Measurements from ENCODE around the gene SENP6.

DNA sequence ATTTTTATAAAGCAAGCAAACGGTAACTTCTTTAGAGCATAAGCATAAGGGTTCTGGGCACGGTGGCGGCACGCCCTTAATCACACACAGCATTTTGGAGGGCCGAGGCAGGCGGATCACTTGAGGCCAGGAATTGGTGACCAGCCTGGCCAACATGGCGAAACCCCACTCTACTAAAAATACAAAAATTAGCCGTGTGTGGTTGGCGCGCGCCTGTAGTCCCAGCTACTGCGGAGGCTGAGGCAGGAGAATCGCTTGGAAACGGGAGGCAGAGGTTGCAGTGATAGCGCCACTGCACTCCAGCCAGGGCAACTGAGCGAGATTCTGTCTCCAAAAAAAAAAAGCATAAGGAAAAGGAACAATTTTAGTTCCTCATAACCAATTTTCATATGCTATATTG, 2.6 kb downstream of the SENP6 start:
- no peak for TF ChIP-seq EZH2 (IDR thresholded peaks at IDR 0.05; ENCODE audit: borderline replicate concordance, insufficient read depth, low read length, poor library complexity, severe bottlenecking)
- no peak for TF ChIP-seq POLR2AphosphoS5 (IDR thresholded peaks at IDR 0.05)
- TF ChIP-seq CTCF (IDR thresholded peaks at IDR 0.05; ENCODE audit: poor library complexity, severe bottlenecking) = no peak
- no peak for TF ChIP-seq MXI1 (conservative IDR thresholded peaks at IDR 0.05; ENCODE audit: poor library complexity, severe bottlenecking)
- TF ChIP-seq EP300 (conservative IDR thresholded peaks at IDR 0.05; ENCODE audit: poor library complexity, severe bottlenecking) = no peak
- TF ChIP-seq, protein P1, sequence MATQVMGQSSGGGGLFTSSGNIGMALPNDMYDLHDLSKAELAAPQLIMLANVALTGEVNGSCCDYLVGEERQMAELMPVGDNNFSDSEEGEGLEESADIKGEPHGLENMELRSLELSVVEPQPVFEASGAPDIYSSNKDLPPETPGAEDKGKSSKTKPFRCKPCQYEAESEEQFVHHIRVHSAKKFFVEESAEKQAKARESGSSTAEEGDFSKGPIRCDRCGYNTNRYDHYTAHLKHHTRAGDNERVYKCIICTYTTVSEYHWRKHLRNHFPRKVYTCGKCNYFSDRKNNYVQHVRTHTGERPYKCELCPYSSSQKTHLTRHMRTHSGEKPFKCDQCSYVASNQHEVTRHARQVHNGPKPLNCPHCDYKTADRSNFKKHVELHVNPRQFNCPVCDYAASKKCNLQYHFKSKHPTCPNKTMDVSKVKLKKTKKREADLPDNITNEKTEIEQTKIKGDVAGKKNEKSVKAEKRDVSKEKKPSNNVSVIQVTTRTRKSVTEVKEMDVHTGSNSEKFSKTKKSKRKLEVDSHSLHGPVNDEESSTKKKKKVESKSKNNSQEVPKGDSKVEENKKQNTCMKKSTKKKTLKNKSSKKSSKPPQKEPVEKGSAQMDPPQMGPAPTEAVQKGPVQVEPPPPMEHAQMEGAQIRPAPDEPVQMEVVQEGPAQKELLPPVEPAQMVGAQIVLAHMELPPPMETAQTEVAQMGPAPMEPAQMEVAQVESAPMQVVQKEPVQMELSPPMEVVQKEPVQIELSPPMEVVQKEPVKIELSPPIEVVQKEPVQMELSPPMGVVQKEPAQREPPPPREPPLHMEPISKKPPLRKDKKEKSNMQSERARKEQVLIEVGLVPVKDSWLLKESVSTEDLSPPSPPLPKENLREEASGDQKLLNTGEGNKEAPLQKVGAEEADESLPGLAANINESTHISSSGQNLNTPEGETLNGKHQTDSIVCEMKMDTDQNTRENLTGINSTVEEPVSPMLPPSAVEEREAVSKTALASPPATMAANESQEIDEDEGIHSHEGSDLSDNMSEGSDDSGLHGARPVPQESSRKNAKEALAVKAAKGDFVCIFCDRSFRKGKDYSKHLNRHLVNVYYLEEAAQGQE (IDR thresholded peaks at IDR 0.05; ENCODE audit: borderline replicate concordance) = no peak
- TF ChIP-seq SMC3 (conservative IDR thresholded peaks at IDR 0.05; ENCODE audit: poor library complexity) = no peak

Measured in neural cell (in vitro differentiated cells).